ENCODE data around the gene LINC00237. TPM values are rescaled to one million over a fixed set of nuclear protein-coding genes. Genes with fewer than 3 reads are reported as not detected.

Gene LINC00237
- total RNA-seq, 2 donors from 2014 or later: 2.0 TPM; not detected in 1

DNA sequence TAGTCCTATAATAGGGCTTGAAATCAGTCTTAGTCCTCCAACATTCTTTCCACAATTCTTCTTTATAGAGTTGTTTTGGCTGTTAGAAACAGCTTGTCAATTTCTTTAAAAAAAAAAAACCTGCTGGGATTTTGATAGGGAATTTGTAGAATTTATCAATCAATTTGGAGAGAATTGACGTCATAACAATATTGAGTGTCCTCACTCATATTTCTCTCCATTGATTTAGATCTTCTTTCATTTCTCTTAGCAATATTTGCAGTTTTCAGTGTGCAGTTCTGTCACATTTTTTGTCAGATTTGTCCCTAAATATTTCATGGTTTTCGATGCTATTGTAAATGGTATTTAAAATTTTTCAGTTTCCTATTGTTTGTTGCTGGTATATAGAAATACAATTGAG, 5.3 kb upstream of the LINC00237 start:
- Mint-ChIP-seq H3K27ac (no peak overlapping the region), H3K9me3 (no peaks in the 10 kb centered on the region), H3K4me1 (peaks cover 2% of the 10 kb centered on the region), H3K4me3 (no peak overlapping the region), H3K27me3 (ENCODE audit: insufficient read depth) (peaks cover 16% of the 10 kb centered on the region), H3K36me3 (ENCODE audit: low read depth) (no peaks in the 10 kb centered on the region)
- Histone ChIP-seq H3K27ac (ENCODE audit: low read depth, low read length) (no peak overlapping the region), H3K9me3 (ENCODE audit: control insufficient read depth, low read length) (no peaks in the 10 kb centered on the region), H3K36me3 (ENCODE audit: control insufficient read depth, insufficient read depth, low read length) (no peaks in the 10 kb centered on the region), H3K27me3 (ENCODE audit: control insufficient read depth, insufficient read depth, low read length, poor library complexity, severe bottlenecking) (peaks cover 30% of the 10 kb centered on the region), H3K4me3 (ENCODE audit: low read length) (no peak overlapping the region), H3K4me1 (ENCODE audit: control insufficient read depth, insufficient read depth, low read length) (no peaks in the 10 kb centered on the region), H3K9ac (ENCODE audit: extremely low read depth, low read length, poor library complexity, severe bottlenecking) (no peak overlapping the region)
- no peak for DNase-seq
- TF ChIP-seq CTCF (conservative IDR thresholded peaks at IDR 0.05): no peak
- 81 to 100% methylated on average over 1 to 2 of the region's 2 CpGs for WGBS, 2 experiments (ENCODE audit: insufficient coverage in 1 of 2, insufficient read length in 1 of 2)

GRCh38 chr20:21110811-21111210, 4.7 kb upstream of the LINC00237 start:
- Mint-ChIP-seq H3K4me3 (no peak overlapping the region), H3K9me3 (no peaks in the 10 kb centered on the region), H3K27ac (no peak overlapping the region), H3K36me3 (ENCODE audit: low read depth) (no peaks in the 10 kb centered on the region), H3K27me3 (ENCODE audit: insufficient read depth) (peaks cover 21% of the 10 kb centered on the region), H3K4me1 (peaks cover 2% of the 10 kb centered on the region)
- Histone ChIP-seq H3K4me1 (ENCODE audit: control insufficient read depth, insufficient read depth, low read length) (no peaks in the 10 kb centered on the region), H3K9me3 (ENCODE audit: control insufficient read depth, low read length) (no peaks in the 10 kb centered on the region), H3K9ac (ENCODE audit: extremely low read depth, low read length, poor library complexity, severe bottlenecking) (no peak overlapping the region), H3K27ac (ENCODE audit: low read depth, low read length) (no peak overlapping the region), H3K36me3 (ENCODE audit: control insufficient read depth, insufficient read depth, low read length) (no peaks in the 10 kb centered on the region), H3K27me3 (ENCODE audit: control insufficient read depth, insufficient read depth, low read length, poor library complexity, severe bottlenecking) (peaks cover 37% of the 10 kb centered on the region), H3K4me3 (ENCODE audit: low read length) (no peak overlapping the region)
- WGBS, 2 experiments (ENCODE audit: insufficient coverage in 1 of 2, insufficient read length in 1 of 2): 88% methylated on average over 1 of the region's 1 CpG; no CpG with 5 or more reads in 1 of the 2 experiments
- TF ChIP-seq CTCF (conservative IDR thresholded peaks at IDR 0.05): no peak
- DNase-seq: no peak

GRCh38 chr20:21109144-21109543, 3.0 kb upstream of the LINC00237 start:
- H3K27me3 Mint-ChIP-seq (ENCODE audit: insufficient read depth): peaks cover 33% of the 10 kb centered on the region
- WGBS, 2 experiments (ENCODE audit: insufficient coverage in 1 of 2, insufficient read length in 1 of 2): 93 to 100% methylated on average over 2 of the region's 2 CpGs
- Histone ChIP-seq H3K27ac (ENCODE audit: low read depth, low read length) (no peak overlapping the region), H3K4me1 (ENCODE audit: control insufficient read depth, insufficient read depth, low read length) (no peaks in the 10 kb centered on the region), H3K9me3 (ENCODE audit: control insufficient read depth, low read length) (no peaks in the 10 kb centered on the region), H3K27me3 (ENCODE audit: control insufficient read depth, insufficient read depth, low read length, poor library complexity, severe bottlenecking) (peaks cover 53% of the 10 kb centered on the region), H3K4me3 (ENCODE audit: low read length) (no peak overlapping the region), H3K9ac (ENCODE audit: extremely low read depth, low read length, poor library complexity, severe bottlenecking) (no peak overlapping the region), H3K36me3 (ENCODE audit: control insufficient read depth, insufficient read depth, low read length) (no peaks in the 10 kb centered on the region)
- no peak for TF ChIP-seq CTCF (conservative IDR thresholded peaks at IDR 0.05)
- H3K27ac Mint-ChIP-seq: no peak overlapping the region
- H3K9me3 Mint-ChIP-seq: no peaks in the 10 kb centered on the region
- H3K4me3 Mint-ChIP-seq: no peak overlapping the region
- no peak for DNase-seq
- no peaks in the 10 kb centered on the region for H3K36me3 Mint-ChIP-seq (ENCODE audit: low read depth)
- H3K4me1 Mint-ChIP-seq: peaks cover 9% of the 10 kb centered on the region

Data from endodermal cell (in vitro differentiated cells).